NB4 (cell line): ENCODE measurements around the gene MPDZ.

Experiments
- CTCF ChIP-seq: IDR thresholded peaks from one replicate; pipeline ENCODE4 v1.5.1; 2012; ENCODE audit warnings: low read depth, low read length
- MAX ChIP-seq: IDR thresholded peaks from 2 replicates; pipeline ENCODE4 v1.6.1; 2011; ENCODE audit warnings: low read depth, low read length
- MYC ChIP-seq: IDR thresholded peaks from 2 replicates; pipeline ENCODE4 v1.6.1; 2011; ENCODE audit warnings: low read depth, low read length
- POLR2A ChIP-seq: IDR thresholded peaks from 2 replicates; pipeline ENCODE4 v1.6.1; 2011; ENCODE audit warnings: mild to moderate bottlenecking; ENCODE audit not compliant: insufficient read length; ENCODE audit errors: extremely low read depth

- TF ChIP-seq CTCF (no peak), POLR2A (no peak), MYC (no peak), MAX (no peak)
Observed at GRCh38 chr9:13100914-13101572, 178.4 kb downstream of the MPDZ start.
